Endometrial microvascular endothelial cells (primary cell): ENCODE measurements around the gene ONECUT1. TPM values are rescaled to one million over a fixed set of nuclear protein-coding genes. Genes with fewer than 3 reads are reported as not detected.

Source experiments
- in situ Hi-C: cut with HindIII; loops from 2 replicates; pipeline ENCODE4 v1.10.0; 2017; ENCODE audit warnings: low sequenced_read_pairs, low pct_unique_long_range_greater_than_20kb; ENCODE audit errors: inconsistent ontology term
- total RNA-seq: library from RNA; depleted of rRNA; stranded (reverse); fragments of >200 nt; gene quantifications from one replicate; pipeline ENCODE4 v1.2.3, GENCODE V29; 2015; ENCODE audit errors: inconsistent ontology term

ONECUT1 gene
- total RNA-seq, 1 donor from 2014 or later = not detected

DNA sequence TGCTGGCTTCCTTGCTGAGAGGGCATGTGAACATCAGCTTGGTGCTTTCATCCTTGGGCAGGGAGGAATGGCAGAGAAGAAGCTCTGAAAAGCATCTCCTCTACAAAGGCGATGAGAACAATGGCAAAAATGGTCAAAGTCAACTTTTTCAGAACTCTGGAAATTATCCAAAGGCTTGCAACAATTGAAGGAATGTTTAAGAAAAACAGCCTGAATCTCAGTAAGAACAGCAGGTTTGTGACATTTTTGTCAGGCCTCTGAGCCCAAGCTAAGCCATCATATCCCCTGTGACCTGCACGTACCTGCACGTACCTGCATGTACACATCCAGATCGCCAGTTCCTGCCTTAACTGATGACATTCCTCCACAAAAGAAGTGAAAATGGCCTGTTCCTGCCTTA, 51.8 kb downstream of the ONECUT1 start:
- in situ Hi-C loops = no loop called here

DNA sequence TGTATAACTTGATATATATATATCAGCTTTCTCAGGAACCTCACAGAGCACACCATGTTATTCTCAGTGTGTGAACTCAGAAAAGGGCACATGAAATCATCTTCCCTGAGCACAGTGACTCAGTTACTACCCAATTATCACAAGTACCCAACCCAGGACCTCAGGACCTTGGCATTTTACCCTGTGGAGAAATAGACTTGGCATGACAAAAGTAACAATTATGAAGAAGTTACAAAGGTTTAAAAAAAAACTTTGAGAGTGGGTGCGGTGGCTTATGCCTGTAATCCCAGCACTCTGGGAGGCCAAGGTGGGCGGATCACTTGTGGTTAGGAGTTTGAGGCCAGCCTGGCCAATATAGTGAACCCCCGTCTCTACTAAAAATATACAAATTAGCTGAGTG, 52.4 kb downstream of the ONECUT1 start:
- in situ Hi-C loops = no loop called here

DNA sequence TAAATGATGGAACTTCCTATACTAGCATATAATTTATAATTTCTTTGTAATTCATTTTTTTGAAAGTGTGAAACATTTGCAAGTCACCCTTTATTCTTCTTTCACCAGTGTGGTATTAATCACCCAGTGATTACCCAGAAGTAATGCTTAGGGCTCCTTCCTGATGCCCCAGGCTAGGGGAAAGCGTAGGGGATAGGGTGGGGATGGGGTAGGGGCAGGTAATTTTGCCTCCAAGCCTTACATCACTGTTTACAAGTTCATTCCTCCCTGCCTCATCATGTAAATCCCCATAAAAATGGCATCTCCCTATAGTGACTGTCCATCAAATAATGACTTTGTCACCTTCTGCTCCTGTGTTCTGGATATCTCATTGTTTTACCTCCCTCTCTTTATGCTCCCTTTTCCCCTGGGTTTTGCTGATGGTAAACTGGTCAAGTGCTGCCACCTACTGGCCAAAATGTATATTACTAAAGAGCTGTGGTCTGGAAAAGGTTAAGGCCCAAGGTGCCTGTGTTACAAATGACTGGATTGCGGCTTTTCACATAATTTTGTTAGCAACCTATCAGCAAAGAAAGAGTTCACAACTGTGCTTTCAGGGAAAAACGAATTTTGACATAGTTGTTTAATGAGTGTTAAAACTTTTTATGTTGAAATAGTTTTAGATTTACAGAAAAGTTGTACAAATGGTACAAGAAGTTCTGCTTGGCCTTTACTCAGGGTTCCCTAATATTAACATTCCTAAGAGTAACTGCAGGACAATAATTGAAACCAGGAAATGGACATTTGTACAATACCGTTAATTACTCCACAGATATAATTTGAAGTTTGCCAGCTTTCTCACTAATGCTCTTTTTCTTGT, 54.7 kb downstream of the ONECUT1 start:
- in situ Hi-C loops = no loop called here

DNA sequence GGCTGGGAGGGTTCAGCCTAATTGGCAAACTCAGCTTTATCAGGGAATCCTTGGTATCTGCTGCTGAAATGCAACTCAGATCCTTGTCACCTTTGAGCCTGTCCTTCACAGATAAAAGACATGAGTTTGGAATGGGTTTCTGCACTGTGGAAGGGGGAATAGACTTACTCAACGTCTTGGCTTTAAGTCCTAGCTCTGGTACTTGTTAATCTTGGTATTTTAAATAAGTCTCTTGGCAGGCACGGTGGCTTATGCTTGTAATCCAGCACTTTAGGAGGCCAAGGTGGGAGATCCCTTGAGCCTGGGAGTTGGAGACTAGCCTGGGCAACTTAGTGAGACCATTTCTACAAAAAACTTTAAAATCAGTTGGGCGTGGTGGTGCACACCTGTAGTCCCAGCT, 55.8 kb downstream of the ONECUT1 start:
- in situ Hi-C loops = no loop called here

DNA sequence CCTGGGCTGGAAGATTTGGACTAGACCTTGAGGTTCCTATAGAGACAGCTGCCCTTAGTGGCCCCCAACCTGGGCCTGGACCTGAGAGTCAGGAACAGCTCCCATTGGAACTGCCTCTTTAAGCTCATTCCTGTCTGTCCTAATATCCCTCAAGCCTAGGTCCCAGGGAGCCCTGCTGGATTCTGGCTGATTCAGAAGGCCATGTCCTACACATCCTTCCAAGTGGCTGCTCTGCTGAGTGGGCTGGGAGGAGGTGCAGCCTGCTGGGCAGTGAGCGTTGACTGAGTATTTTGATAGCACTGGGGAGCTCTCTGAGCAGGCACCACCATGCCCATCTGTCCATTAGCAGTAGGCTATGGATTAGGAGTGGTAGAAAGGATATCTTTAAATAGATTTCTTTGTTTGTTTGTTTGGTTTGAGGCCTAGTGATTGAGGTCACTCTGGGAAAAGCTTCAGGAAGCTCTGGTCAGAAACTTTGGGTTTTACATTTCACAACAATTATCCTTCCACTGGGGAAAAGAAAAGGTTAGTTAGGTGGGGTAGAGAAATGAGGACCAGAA, 56.4 kb downstream of the ONECUT1 start:
- in situ Hi-C loops = no loop called here

DNA sequence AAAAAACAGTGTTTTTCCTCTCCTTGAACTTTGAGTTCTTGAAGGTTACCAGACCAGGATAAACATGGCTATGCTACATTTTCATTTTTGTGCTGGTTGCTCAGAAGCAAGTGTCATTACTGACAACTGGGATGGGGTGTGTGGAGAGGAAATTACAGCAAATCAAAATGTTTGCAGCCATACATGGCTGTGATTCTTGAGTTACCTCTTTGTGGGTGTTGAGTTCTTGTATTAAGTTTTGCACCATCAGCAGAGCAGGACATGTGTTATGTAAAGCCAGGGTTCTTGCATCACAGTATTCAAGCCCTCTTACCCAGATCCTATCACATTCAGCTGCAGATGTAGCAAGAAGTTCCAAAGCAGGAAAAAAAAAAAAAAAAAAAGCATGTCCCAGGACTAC, 57.0 kb downstream of the ONECUT1 start:
- in situ Hi-C loops = no loop called here

DNA sequence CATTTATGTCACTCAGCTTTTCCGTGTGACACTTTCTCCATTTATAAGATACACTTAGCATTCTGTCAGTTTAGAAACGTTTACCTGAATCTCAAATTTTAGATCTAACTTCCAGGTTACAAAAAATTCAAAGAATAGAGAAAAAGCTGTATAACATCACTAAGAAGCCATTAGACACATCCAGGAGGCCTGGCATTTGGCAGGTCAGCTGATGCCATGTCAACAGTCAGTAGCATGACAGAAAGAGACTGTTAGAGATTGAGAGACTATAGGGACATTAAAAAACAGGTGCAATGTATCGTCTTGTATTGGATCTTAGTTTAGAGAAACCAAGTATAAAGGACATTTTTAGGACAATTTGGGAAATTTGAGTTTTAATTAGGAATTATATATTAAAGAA, 57.6 kb downstream of the ONECUT1 start:
- in situ Hi-C loops = no loop called here

DNA sequence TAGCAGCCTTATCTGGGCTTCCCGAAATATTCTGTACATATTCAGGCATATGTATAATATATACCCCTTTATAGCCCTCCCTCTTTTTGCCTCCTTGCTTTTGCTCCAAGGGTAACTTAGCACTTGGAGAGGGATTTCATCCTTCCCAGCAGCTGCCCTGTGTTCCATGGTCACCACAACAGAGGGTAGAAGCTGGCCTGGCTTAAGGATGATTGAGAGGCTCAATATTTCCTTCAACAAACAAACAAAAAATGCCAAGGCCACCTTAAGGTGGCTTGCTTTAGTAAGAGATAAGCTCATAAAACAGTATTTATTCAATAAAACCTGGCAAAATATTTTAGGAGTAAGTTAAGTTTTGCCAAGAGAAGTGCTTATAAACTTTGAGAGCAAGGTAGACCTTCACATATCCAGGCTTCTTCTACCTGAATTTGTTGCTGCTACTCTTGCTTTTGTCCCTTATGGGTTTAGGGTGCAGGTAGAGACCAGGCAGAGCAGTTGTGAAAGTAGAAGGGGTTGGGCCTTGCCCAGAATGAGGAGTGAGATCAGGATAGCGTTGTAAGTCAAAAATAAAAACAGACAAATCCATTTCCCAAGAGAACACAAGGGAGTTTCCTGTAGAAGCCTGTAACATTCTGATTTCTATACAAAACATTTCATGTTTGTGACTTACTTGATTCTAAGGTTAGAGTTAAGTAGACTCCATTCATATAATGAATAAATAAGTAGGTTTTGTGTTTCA, 58.2 kb downstream of the ONECUT1 start:
- in situ Hi-C loops = no loop called here

DNA sequence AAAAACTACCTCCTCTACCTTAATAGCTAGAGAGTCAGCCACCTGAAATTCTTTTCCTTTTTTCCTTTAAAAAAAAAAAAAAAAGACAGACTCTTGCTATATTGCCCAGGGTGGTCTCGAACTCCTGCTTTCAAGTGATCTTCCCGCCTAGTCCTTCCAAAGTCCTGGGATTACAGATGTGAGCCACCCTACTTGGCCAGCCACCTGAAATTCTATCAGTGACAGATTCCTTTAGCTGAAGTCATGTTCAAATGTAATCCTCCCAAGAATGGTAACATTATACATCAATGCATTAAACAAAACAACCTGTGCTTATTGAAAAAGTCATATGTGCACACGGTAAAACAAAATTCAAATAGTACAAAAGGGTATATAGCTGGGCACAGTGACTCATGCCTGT, 59.1 kb downstream of the ONECUT1 start:
- in situ Hi-C loops = no loop called here

DNA sequence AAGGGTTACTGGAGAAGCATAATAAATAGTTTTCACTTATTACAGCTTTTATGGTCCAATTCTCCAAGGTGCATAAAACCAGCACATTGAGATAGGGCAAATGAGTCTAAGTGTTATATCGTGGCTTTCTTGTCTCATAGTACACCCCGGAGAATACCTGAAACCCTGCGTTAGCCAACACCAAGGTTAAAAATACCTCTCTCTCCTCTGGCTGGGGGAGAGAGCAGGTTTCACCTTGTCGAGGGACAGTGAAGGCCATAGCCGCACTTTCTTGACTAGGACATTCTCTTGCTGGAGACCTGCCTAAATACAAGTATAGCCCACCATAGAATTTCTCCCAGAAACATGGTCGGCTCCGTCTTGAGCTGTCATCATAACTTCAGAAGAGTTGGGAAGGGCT, 59.5 kb downstream of the ONECUT1 start:
- in situ Hi-C loops = no loop called here

DNA sequence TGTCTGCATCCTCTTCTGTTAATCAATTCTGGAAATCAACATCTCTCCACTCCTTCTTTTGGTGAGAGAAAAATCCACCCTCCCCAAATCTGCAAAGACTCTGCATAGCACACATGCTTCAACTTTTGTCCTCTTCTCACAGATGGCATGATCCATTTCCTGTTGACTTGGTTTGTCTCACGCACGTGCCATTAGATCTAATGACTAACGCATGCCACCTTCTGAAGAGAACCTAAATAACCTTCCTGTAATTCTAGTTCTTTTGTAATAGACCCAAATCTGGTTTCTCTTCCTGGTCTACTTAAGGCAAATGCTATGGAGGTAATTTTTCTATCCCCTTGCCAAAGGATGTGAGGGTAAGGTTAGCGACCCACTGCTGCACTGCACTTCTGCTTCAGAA, 60.0 kb downstream of the ONECUT1 start:
- in situ Hi-C loops = no loop called here

DNA sequence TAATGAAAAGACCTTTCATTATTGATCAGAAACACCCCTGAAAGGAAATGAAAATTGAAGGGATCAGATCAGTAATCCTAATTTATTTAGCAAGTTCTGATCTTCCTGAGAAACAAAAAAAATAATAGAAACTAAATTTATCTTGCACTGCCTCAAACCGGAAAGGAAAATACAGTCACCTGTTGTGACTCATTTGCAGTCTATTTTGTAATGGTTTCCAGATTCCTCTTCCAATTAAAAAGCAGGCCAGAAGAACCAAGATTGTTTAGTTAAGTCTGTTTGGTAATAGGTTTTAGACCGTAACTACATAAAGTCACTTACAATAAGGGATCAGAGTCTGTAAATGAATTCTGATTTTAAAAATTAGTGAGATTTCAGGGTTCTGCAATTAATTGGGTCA, 61.2 kb downstream of the ONECUT1 start:
- in situ Hi-C loops = no loop called here

DNA sequence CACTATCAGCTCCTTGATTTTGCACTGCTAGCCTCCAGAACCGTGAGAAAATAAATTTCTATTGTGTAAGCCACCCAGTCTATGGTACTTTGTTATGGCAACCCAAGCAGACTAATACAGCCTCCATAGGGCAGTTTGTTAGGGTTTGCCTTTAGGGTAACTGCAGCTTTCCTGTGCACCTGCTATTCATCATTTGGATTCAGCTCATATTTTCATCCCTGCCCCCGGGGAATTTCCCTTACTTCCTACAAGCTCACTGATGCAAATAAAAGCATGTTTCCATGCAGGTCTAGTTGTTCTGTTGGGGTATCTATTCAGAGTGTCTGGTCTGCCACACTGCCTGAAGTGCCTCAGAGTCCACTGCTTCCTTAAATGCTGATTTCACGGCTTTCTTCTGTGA, 62.3 kb downstream of the ONECUT1 start:
- in situ Hi-C loops = no loop called here

DNA sequence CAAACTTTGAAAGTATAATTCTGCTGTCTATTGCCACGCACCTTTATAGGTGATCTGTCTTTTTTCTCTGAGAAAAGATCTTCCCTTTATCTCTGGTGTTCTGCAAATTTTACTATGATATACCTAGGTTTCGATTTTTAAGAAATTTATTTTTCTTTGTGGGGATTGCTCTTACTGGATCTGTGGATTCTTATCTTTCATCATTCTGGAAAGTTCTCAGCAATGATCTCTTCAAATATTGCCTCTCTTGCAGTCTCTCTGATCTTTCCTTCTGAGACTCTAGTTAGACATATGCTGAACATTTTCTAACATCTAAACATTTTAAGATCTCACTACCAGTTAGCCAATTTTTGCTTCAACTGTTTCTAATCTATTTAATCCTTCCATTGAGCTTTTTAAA, 63.9 kb downstream of the ONECUT1 start:
- in situ Hi-C loops = no loop called here

DNA sequence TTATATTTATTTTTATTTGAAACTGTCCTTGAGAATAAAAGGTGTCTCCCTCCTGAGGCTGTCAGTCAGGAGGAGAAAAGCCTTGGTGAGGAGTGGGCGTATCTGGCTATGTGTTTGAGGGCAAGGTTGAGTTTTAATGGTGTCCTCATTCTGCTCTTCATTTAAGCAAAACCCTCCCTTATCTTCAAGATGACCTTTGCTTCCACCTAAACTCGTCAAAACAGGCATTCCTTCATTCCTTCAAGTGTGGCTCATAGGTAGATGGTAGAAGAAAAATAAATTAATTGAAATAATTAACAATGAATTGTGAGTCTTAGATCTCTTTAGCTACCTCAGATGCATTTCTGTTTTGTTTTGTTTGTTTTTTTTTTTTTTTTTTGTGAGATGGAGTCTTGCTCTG, 71.6 kb downstream of the ONECUT1 start:
- in situ Hi-C loops = no loop called here

DNA sequence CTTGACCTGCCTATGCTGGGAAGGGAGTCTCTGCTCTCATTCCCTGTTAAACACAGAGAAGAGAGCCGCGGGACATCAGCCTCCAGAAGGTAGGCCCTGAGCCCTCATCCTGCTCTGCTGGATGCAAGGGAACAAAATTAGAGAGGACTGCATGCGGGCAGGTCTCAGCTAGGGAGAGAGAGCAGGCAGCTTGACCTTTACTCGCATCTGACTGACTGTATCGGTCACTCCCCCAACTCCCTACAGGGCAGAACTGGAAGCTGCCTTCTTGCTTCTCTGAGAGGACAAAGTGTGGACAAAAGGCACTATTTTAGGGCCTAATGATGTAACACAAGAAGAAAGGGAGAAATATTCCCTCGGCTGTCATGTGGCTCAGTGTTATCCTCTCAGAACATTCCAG, 72.2 kb downstream of the ONECUT1 start:
- in situ Hi-C loops = no loop called here

DNA sequence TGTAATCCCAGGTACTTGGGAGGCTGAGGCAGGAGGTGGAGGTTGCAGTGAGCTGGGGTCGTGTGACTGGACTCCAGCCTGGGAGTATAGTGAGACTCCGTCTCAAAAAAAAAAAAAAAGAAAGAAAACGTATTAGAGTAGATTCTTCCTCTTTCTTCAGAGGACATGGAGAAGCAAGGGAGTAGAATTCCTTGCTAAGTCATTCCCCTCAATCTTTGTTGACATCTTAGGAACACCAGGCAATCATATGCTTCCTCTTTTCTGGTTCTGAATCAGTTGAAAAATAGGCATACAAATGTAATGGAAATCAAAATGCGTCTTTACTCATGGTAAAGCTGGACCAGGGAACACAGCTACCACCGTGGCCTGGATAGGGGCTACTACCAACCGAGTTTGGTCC, 72.7 kb downstream of the ONECUT1 start:
- in situ Hi-C loops = no loop called here

DNA sequence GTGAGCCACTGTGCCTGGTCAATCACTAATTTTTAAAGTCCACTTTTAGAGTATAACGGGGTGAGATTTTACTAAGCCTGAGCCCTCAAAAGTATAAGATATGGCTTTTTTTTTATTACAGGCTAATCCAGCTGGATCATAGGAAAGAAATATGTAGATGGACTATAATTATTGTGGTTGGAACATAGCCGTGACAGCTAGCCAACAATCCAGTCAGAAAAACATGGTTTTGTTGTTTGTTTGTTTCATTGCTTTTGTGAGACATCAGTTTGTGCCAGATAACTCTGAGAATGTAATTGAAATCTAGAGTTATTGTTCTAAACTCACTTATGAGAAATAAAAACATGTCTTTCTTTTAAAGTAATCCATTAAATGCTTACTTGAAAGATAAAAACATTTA, 73.6 kb downstream of the ONECUT1 start:
- in situ Hi-C loops = no loop called here

DNA sequence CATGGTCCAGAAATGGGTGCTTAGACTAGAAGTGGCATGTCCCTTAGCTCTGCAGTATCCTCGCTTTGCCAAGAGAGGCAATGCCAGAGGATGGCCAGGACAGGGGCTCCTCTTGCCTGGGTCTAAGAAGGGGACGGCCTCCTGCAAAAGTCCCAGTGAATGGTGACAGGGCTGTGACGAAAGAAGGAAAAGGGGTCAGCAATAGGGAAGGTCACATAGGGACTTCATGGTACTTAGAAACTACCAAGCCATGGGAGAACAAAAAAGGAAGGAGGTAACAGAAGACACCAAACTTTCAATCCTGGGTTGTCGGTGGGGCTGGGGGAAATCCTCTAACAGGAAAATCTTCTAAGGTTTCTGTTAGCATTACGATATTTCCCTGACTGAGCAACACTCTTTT, 74.7 kb downstream of the ONECUT1 start:
- in situ Hi-C loops = no loop called here

DNA sequence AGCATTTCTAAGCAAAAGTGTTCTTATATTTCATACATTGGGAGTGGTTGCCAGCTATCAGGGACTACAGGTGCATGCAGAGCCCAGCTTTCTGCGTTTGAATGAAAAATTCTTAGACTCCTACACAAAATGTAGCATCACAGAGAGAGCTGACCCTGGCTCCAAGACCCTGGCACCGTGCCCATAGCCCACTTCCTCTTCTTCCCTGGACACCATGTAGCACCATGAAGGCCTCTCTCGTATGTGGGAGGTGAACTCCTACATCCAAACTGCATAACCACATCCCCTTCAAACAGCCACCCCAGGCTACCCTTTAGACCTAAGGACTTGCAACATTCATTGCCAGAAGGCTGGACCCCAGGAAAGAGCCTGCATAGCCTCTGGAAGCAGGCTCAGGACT, 75.2 kb downstream of the ONECUT1 start:
- in situ Hi-C loops = no loop called here
